ENCODE results near the gene RAB22A.

DNA sequence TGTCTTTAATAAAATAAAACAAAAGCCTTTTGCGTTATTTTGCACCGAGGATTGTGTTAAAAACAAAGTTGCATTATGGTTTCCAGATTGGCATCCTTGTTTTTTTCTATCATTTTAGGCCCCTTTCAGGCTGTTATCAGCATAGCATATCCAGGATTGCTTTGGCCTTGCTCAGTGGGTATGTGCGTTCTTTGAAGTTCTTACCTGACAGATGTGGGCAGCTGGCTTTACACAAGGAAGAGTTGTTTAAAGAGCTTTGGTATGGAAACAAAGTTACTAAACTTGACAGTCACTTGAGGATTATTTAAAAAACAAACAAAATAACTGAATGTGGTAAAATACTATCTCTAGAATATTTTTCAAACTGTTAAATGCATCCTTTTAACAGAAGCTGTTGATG lies 86.1 kb downstream of the RAB22A start:
- TF ChIP-seq, protein P1, sequence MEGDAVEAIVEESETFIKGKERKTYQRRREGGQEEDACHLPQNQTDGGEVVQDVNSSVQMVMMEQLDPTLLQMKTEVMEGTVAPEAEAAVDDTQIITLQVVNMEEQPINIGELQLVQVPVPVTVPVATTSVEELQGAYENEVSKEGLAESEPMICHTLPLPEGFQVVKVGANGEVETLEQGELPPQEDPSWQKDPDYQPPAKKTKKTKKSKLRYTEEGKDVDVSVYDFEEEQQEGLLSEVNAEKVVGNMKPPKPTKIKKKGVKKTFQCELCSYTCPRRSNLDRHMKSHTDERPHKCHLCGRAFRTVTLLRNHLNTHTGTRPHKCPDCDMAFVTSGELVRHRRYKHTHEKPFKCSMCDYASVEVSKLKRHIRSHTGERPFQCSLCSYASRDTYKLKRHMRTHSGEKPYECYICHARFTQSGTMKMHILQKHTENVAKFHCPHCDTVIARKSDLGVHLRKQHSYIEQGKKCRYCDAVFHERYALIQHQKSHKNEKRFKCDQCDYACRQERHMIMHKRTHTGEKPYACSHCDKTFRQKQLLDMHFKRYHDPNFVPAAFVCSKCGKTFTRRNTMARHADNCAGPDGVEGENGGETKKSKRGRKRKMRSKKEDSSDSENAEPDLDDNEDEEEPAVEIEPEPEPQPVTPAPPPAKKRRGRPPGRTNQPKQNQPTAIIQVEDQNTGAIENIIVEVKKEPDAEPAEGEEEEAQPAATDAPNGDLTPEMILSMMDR (IDR thresholded peaks at IDR 0.05; ENCODE audit: low read depth, low read length) = no peak
- no peak for TF ChIP-seq EZH2phosphoT487 (IDR thresholded peaks at IDR 0.05; ENCODE audit: low read depth)
